AG04450 (cell line): ENCODE data around the gene IRAK4. TPM values are rescaled to one million over a fixed set of nuclear protein-coding genes. Genes with fewer than 3 reads are reported as not detected.

Experiments
- CTCF ChIA-PET: fragments of 300-600, 350-600 bp; formaldehyde crosslinking; extraction: SDS; loops from one replicate; lab custom pipeline; 2022; ENCODE audit warnings: antibody characterized with exemption, inconsistent platforms; lab: Charles Lee
- POLR2A ChIA-PET: fragments of 350-600 bp; formaldehyde crosslinking; extraction: SDS; loops from one replicate; lab custom pipeline; 2021; ENCODE audit warnings: antibody characterized with exemption, inconsistent platforms; lab: Yijun Ruan, JAX
- DNase-seq: peaks from one replicate; pipeline ENCODE4 v3.0.0-alpha.2; 2011; ENCODE audit warnings: low read depth, low spot score
- H3K27ac ChIP-seq: one replicate; pipeline ENCODE4 v1.5.1; 2012; ENCODE audit warnings: low read depth, low read length, control low read depth
- H3K27me3 ChIP-seq: one replicate; pipeline ENCODE4 v1.6.0; 2012; ENCODE audit warnings: low read length; ENCODE audit not compliant: control insufficient read depth, insufficient read depth
- H3K4me3 ChIP-seq: 2 replicates; pipeline ENCODE4 v1.5.1; 2011; ENCODE audit warnings: mild to moderate bottlenecking, low read depth, low read length, control low read depth
- H3K9me3 ChIP-seq: 2 replicates; pipeline ENCODE4 v1.5.1; 2012; ENCODE audit warnings: low read length; ENCODE audit not compliant: control insufficient read depth, insufficient read depth
- CTCF ChIP-seq: IDR thresholded peaks from 2 replicates; pipeline ENCODE4 v1.5.1; 2011; ENCODE audit warnings: low read depth, low read length, control low read depth, inconsistent platforms
- polyA plus RNA-seq: library from polyadenylated mRNA; depleted of rRNA; stranded (reverse); fragments of >200 nt; gene quantifications from 2 replicates; pipeline ENCODE4 v1.2.3, GENCODE V29; 2011

IRAK4 gene
- polyA plus RNA-seq, 1 experiment: 29.4 TPM

- ChIA-PET POLR2A (no interaction called here), CTCF (interaction anchor here (1.4 kb wide), 1 partner anchor 118 kb away, joined by 3 read pairs; no protein-coding TSS in a partner anchor)
- Histone ChIP-seq H3K4me3 (no peak overlapping the region), H3K9me3 (no peaks in the 10 kb centered on the region), H3K27me3 (no peaks in the 10 kb centered on the region), H3K27ac (no peak overlapping the region)
- no peak for TF ChIP-seq CTCF
- no peak for DNase-seq
Observed at GRCh38 chr12:43763769-43764168, 5.0 kb downstream of the IRAK4 start.

GRCh38 chr12:43764528-43764927 is 5.8 kb downstream of the IRAK4 start:
- POLR2A ChIA-PET: no interaction called here
- H3K27me3 ChIP-seq: no peaks in the 10 kb centered on the region
- no peak overlapping the region for H3K4me3 ChIP-seq
- H3K9me3 ChIP-seq: no peaks in the 10 kb centered on the region
- CTCF ChIA-PET: no interaction called here
- H3K27ac ChIP-seq: no peak overlapping the region
- no peak for TF ChIP-seq CTCF
- DNase-seq: no peak

- H3K9me3 ChIP-seq: no peaks in the 10 kb centered on the region
- ChIA-PET CTCF (interaction anchor here (0.7 kb wide), 1 partner anchor 21 kb away, joined by 4 read pairs; no protein-coding TSS in a partner anchor), POLR2A (no interaction called here)
- no peaks in the 10 kb centered on the region for H3K27me3 ChIP-seq
- no peak for TF ChIP-seq CTCF
- no peak overlapping the region for H3K27ac ChIP-seq
- DNase-seq: no peak
- H3K4me3 ChIP-seq: no peak overlapping the region
Observed at GRCh38 chr12:43766291-43766690, 7.5 kb downstream of the IRAK4 start.

- H3K9me3 ChIP-seq: no peaks in the 10 kb centered on the region
- peak; percentile 48 for TF ChIP-seq CTCF
- POLR2A ChIA-PET: interaction anchor here (1.3 kb wide), 1 partner anchor 106 kb away, joined by 3 read pairs; no protein-coding TSS in a partner anchor
- H3K27ac ChIP-seq: no peak overlapping the region
- H3K27me3 ChIP-seq: no peaks in the 10 kb centered on the region
- no peak overlapping the region for H3K4me3 ChIP-seq
- CTCF ChIA-PET: interaction anchor here (1.5 to 3.2 kb wide), 3 partner anchors 8 to 107 kb away, joined by 5 to 101 read pairs (median 17); no protein-coding TSS in a partner anchor
- no peak for DNase-seq
Observed at GRCh38 chr12:43776498-43776897, 17.7 kb downstream of the IRAK4 start.

GRCh38 chr12:43786899-43787693 is 28.3 kb downstream of the IRAK4 start:
- DNase-seq: no peak
- CTCF ChIA-PET: interaction anchor here (1.0 kb wide), 1 partner anchor 95 kb away, joined by 4 read pairs; no protein-coding TSS in a partner anchor
- POLR2A ChIA-PET: no interaction called here

More at GRCh38 chr12:43786899-43787693, 28.3 kb downstream of the IRAK4 start:
- Histone ChIP-seq H3K27me3 (no peaks in the 10 kb centered on the region), H3K4me3 (no peak overlapping the region), H3K27ac (no peak overlapping the region), H3K9me3 (no peaks in the 10 kb centered on the region)
- no peak for TF ChIP-seq CTCF
